WTC11 (cell line): ENCODE data around the gene PAQR8. TPM values are rescaled to one million over a fixed set of nuclear protein-coding genes. Genes with fewer than 3 reads are reported as not detected.

Source experiments
- ATAC-seq: fragments of 200-7000 bp; cut with Tn5 transposase; 2 replicates; pipeline ENCODE4 v1.10.0; 2021; ENCODE audit warnings: mild to moderate bottlenecking, moderate library complexity
- CTCF ChIA-PET: fragments of 300-600 bp; sonication (Branson Sonifier 250); formaldehyde crosslinking; loops from one replicate; lab custom pipeline; 2021; ENCODE audit warnings: antibody characterized with exemption; lab: Charles Lee
- POLR2A ChIA-PET: fragments of 350-600 bp; sonication (Branson Sonifier 250); formaldehyde crosslinking; loops from one replicate; lab custom pipeline; 2021; ENCODE audit warnings: antibody characterized with exemption; lab: Charles Lee
- DNase-seq: peaks from one replicate; pipeline ENCODE4 v3.0.0; 2021; ENCODE audit warnings: low spot score
- H3K27ac Mint-ChIP-seq: 2 replicates; pipeline ENCODE4 v1.8.0; 2021; ENCODE audit warnings: mixed read lengths
- H3K27me3 Mint-ChIP-seq: 2 replicates; pipeline ENCODE4 v1.8.0; 2021; ENCODE audit warnings: low read depth, mild to moderate bottlenecking, moderate library complexity, mixed read lengths
- H3K36me3 Mint-ChIP-seq: 2 replicates; pipeline ENCODE4 v1.8.0; 2021; ENCODE audit warnings: mixed read lengths
- H3K4me1 Mint-ChIP-seq: 2 replicates; pipeline ENCODE4 v1.8.0; 2022; ENCODE audit warnings: mixed read lengths
- H3K4me3 Mint-ChIP-seq: 2 replicates; pipeline ENCODE4 v1.8.0; 2021; ENCODE audit warnings: mild to moderate bottlenecking, moderate library complexity, mixed read lengths
- H3K9me3 Mint-ChIP-seq: 2 replicates; pipeline ENCODE4 v1.8.0; 2021; ENCODE audit warnings: mixed read lengths
- AR ChIP-seq: fragments of 250-450 bp; sonication (Bioruptor Pico); IDR thresholded peaks from 2 replicates; pipeline ENCODE4 v1.9.0; 2021; ENCODE audit warnings: mild to moderate bottlenecking
- ATF3 ChIP-seq: sonication (generic); formaldehyde crosslinking; conservative IDR thresholded peaks from 2 replicates; pipeline ENCODE4 v1.8.1; 2022; ENCODE audit warnings: mild to moderate bottlenecking, missing genetic modification reagents
- ERG ChIP-seq: fragments of 250-450 bp; sonication (Bioruptor Pico); IDR thresholded peaks from 2 replicates; pipeline ENCODE4 v1.8.0; 2021; ENCODE audit warnings: mild to moderate bottlenecking
- FOXK1 ChIP-seq: sonication (generic); formaldehyde crosslinking; IDR thresholded peaks from 2 replicates; pipeline ENCODE4 v1.8.0; 2022; ENCODE audit warnings: mild to moderate bottlenecking, moderate library complexity, missing genetic modification reagents
- GABPB1 ChIP-seq: sonication (generic); formaldehyde crosslinking; IDR thresholded peaks from 2 replicates; pipeline ENCODE4 v1.8.1; 2023; ENCODE audit warnings: mild to moderate bottlenecking, missing genetic modification reagents
- GRHL2 ChIP-seq: fragments of 250-450 bp; sonication (Bioruptor Pico); IDR thresholded peaks from 2 replicates; pipeline ENCODE4 v1.8.0; 2022; ENCODE audit warnings: mild to moderate bottlenecking, moderate library complexity; ENCODE audit not compliant: insufficient replicate concordance, severe bottlenecking
- IRF2 ChIP-seq: sonication (generic); formaldehyde crosslinking; IDR thresholded peaks from 2 replicates; pipeline ENCODE4 v1.8.0; 2022; ENCODE audit warnings: low read depth, missing genetic modification reagents, borderline replicate concordance
- JAZF1 ChIP-seq: fragments of 250-450 bp; sonication (Bioruptor Pico); IDR thresholded peaks from 2 replicates; pipeline ENCODE4 v1.9.0; 2021; ENCODE audit warnings: moderate library complexity, mild to moderate bottlenecking, inconsistent platforms
- JUN ChIP-seq: sonication (generic); formaldehyde crosslinking; IDR thresholded peaks from 2 replicates; pipeline ENCODE4 v1.8.0; 2023; ENCODE audit warnings: mild to moderate bottlenecking, missing genetic modification reagents
- MAX ChIP-seq: sonication (generic); formaldehyde crosslinking; IDR thresholded peaks from 2 replicates; pipeline ENCODE4 v1.8.0; 2022; ENCODE audit warnings: mild to moderate bottlenecking, missing genetic modification reagents
- NFYB ChIP-seq: sonication (generic); formaldehyde crosslinking; conservative IDR thresholded peaks from 2 replicates; pipeline ENCODE4 v1.8.0; 2022; ENCODE audit warnings: low read depth, missing genetic modification reagents
- SMAD4 ChIP-seq: sonication (generic); formaldehyde crosslinking; IDR thresholded peaks from 2 replicates; pipeline ENCODE4 v1.8.0; 2022; ENCODE audit warnings: mild to moderate bottlenecking, missing genetic modification reagents
- SP1 ChIP-seq: sonication (generic); formaldehyde crosslinking; conservative IDR thresholded peaks from 2 replicates; pipeline ENCODE4 v1.8.1; 2022; ENCODE audit warnings: missing genetic modification reagents
- TEAD1 ChIP-seq: sonication (generic); formaldehyde crosslinking; IDR thresholded peaks from 2 replicates; pipeline ENCODE4 v1.8.0; 2022; ENCODE audit warnings: mild to moderate bottlenecking, missing genetic modification reagents
- ZNF232 ChIP-seq: sonication (generic); formaldehyde crosslinking; IDR thresholded peaks from 2 replicates; pipeline ENCODE4 v1.8.0; 2022; ENCODE audit warnings: mild to moderate bottlenecking, missing genetic modification reagents
- ZNF423 ChIP-seq: fragments of 250-450 bp; sonication (Bioruptor Pico); IDR thresholded peaks from 2 replicates; pipeline ENCODE4 v2.1.2; 2022; ENCODE audit warnings: mild to moderate bottlenecking, moderate library complexity
- ZNF425 ChIP-seq: fragments of 250-450 bp; sonication (Bioruptor Pico); conservative IDR thresholded peaks from 2 replicates; pipeline ENCODE4 v1.9.0; 2021; ENCODE audit warnings: mild to moderate bottlenecking
- ZSCAN18 ChIP-seq: fragments of 250-450 bp; sonication (Bioruptor Pico); IDR thresholded peaks from 2 replicates; pipeline ENCODE4 v2.1.2; 2022; ENCODE audit warnings: mild to moderate bottlenecking, moderate library complexity
- total RNA-seq: library from RNA; stranded (reverse); gene quantifications from 3 replicates; pipeline ENCODE4 v1.2.3, GENCODE V29; 2021

PAQR8 gene
- total RNA-seq, 1 experiment from 2014 or later, result 11.1 TPM

- Mint-ChIP-seq H3K36me3 (no peaks in the 10 kb centered on the region), H3K27me3 (no peaks in the 10 kb centered on the region; the same call in 1 of the 2 replicates), H3K9me3 (no peaks in the 10 kb centered on the region), H3K27ac (peak overlapping the region; percentile 93), H3K4me3 (peak overlapping the region; percentile 41), H3K4me1 (peaks cover 44% of the 10 kb centered on the region)
- ChIA-PET POLR2A (no interaction called here), CTCF (interaction anchor here (1.3 kb wide), 1 partner anchor 326 kb away, joined by 4 read pairs; no protein-coding TSS in a partner anchor)
- DNase-seq (peak; percentile 54), ATAC-seq (peak; percentile 96)
- TF ChIP-seq SMAD4 (no peak), ZSCAN18 (CRISPR knock-in tag) (no peak), TEAD1 (CRISPR knock-in tag) (peak; percentile 55; the same call in 1 of the 2 replicates), JAZF1 (CRISPR knock-in tag) (peak; percentile 42; the same call in 1 of the 2 replicates)
Observed at GRCh38 chr6:52325695-52326471, 36.1 kb upstream of the PAQR8 start.

GRCh38 chr6:52326540-52327364 lies 35.2 kb upstream of the PAQR8 start:
- TF ChIP-seq ZNF232 (CRISPR knock-in tag) (no peak), ATF3 (CRISPR knock-in tag) (no peak), FOXK1 (CRISPR knock-in tag) (no peak), NFYB (CRISPR knock-in tag) (no peak), ZNF423 (CRISPR knock-in tag) (no peak), TEAD1 (CRISPR knock-in tag) (no peak), MAX (no peak), ERG (CRISPR knock-in tag) (no peak), GRHL2 (no peak)
- TF ChIP-seq, all 79 proteins: peak for 0
- Mint-ChIP-seq H3K9me3 (no peaks in the 10 kb centered on the region), H3K27ac (peak overlapping the region; percentile 93), H3K27me3 (no peaks in the 10 kb centered on the region; the same call in 1 of the 2 replicates), H3K4me1 (peaks cover 46% of the 10 kb centered on the region), H3K36me3 (no peaks in the 10 kb centered on the region), H3K4me3 (peak overlapping the region; percentile 41)
- peak; percentile 15 for ATAC-seq
- ChIA-PET POLR2A (interaction anchor here (0.7 kb wide), 1 partner anchor 16 kb away, joined by 3 read pairs; no protein-coding TSS in a partner anchor), CTCF (interaction anchor here (1.3 kb wide), 1 partner anchor 325 kb away, joined by 4 read pairs; no protein-coding TSS in a partner anchor)
- DNase-seq, result no peak

- ATAC-seq (no peak), DNase-seq (no peak)
- ChIA-PET POLR2A (interaction anchor here (1.2 kb wide), 1 partner anchor 61 kb away, joined by 3 read pairs; no protein-coding TSS in a partner anchor), CTCF (no interaction called here)
- Mint-ChIP-seq H3K36me3 (no peaks in the 10 kb centered on the region), H3K4me1 (peaks cover 51% of the 10 kb centered on the region), H3K27me3 (no peaks in the 10 kb centered on the region; the same call in 1 of the 2 replicates), H3K9me3 (no peaks in the 10 kb centered on the region), H3K27ac (no peak overlapping the region), H3K4me3 (no peak overlapping the region)
- TF ChIP-seq AR (CRISPR knock-in tag), result no peak
- no peak for TF ChIP-seq SP1 (CRISPR knock-in tag)
- no peak for TF ChIP-seq ZNF425 (CRISPR knock-in tag)
- TF ChIP-seq IRF2 (CRISPR knock-in tag), result no peak
- TF ChIP-seq GABPB1 (CRISPR knock-in tag), result no peak
- no peak for TF ChIP-seq JUN
Observed at GRCh38 chr6:52328303-52328662, 33.7 kb upstream of the PAQR8 start.
